HG03571 (cell line): ENCODE measurements around the gene HLA-DOA.

Experiments
- ATAC-seq: cut with Tn5 transposase; IDR thresholded peaks from one replicate; pipeline ENCODE4 v1.9.1; 2021; ENCODE audit not compliant: unreplicated experiment

HLA-DOA gene

GRCh38 chr6:32980488-32981038 is 28.8 kb downstream of the HLA-DOA start:
- no peak for ATAC-seq

GRCh38 chr6:32979720-32980487 is 29.5 kb downstream of the HLA-DOA start:
- ATAC-seq, result no peak

GRCh38 chr6:32977953-32978324 is 31.5 kb downstream of the HLA-DOA start:
- no peak for ATAC-seq

GRCh38 chr6:32977272-32977952 is 32.0 kb downstream of the HLA-DOA start:
- ATAC-seq, result no peak

GRCh38 chr6:32976334-32977069 is 32.9 kb downstream of the HLA-DOA start:
- no peak for ATAC-seq

- no peak for ATAC-seq
Observed at GRCh38 chr6:32975886-32976285, 33.5 kb downstream of the HLA-DOA start.

- ATAC-seq, result no peak
Observed at GRCh38 chr6:32974541-32975308, 34.7 kb downstream of the HLA-DOA start.

GRCh38 chr6:32974016-32974333 is 35.4 kb downstream of the HLA-DOA start:
- no peak for ATAC-seq

GRCh38 chr6:32973144-32974015 is 36.0 kb downstream of the HLA-DOA start:
- ATAC-seq, result no peak

- no peak for ATAC-seq
Observed at GRCh38 chr6:32972353-32973143, 36.8 kb downstream of the HLA-DOA start.

- ATAC-seq, result peak; percentile 45
Observed at GRCh38 chr6:32971581-32972352, 37.6 kb downstream of the HLA-DOA start.

- no peak for ATAC-seq
Observed at GRCh38 chr6:32971242-32971580, 38.2 kb downstream of the HLA-DOA start.

- no peak for ATAC-seq
Observed at GRCh38 chr6:32970413-32971241, 38.8 kb downstream of the HLA-DOA start.

GRCh38 chr6:32969685-32970412 is 39.5 kb downstream of the HLA-DOA start:
- no peak for ATAC-seq

GRCh38 chr6:32968867-32969684 is 40.3 kb downstream of the HLA-DOA start:
- ATAC-seq, result no peak
